Suprapubic skin (tissue), 4 donors: ENCODE measurements around the gene CD48. TPM values are rescaled to one million over a fixed set of nuclear protein-coding genes. Genes with fewer than 3 reads are reported as not detected.

Experiments
- DNase-seq, 2 donors: peaks; one replicate each; pipeline ENCODE4 v3.0.0-alpha.2; 2019; ENCODE audit warnings: low spot score in 2 of 2
- H3K27ac ChIP-seq: fragments of 200-600 bp; sonication (generic); one replicate; pipeline ENCODE4 v1.5.1; 2019
- H3K27me3 ChIP-seq: fragments of 200-600 bp; sonication (generic); one replicate; pipeline ENCODE4 v1.5.1; 2019
- H3K36me3 ChIP-seq: fragments of 200-600 bp; sonication (generic); one replicate; pipeline ENCODE4 v1.5.1; 2019
- H3K4me1 ChIP-seq: fragments of 200-600 bp; sonication (generic); one replicate; pipeline ENCODE4 v1.5.1; 2019
- H3K4me3 ChIP-seq: fragments of 200-600 bp; sonication (generic); one replicate; pipeline ENCODE4 v1.5.1; 2019; ENCODE audit warnings: mild to moderate bottlenecking
- H3K9me3 ChIP-seq: fragments of 200-600 bp; sonication (generic); one replicate; pipeline ENCODE4 v1.5.1; 2019
- EP300 ChIP-seq: sonication (generic); formaldehyde crosslinking; IDR thresholded peaks from one replicate; pipeline ENCODE4 v1.6.1; 2017; ENCODE audit warnings: antibody characterized with exemption
- POLR2A ChIP-seq, 2 donors: fragments of 450-650 bp; IDR thresholded peaks; one replicate each; pipeline ENCODE4 v1.6.1; 2017; ENCODE audit warnings: antibody characterized with exemption in 2 of 2, mild to moderate bottlenecking in 2 of 2, moderate library complexity in 2 of 2
- POLR2AphosphoS5 ChIP-seq, 3 donors: sonication (generic); formaldehyde crosslinking; IDR thresholded peaks; one replicate each; pipeline ENCODE4 v1.6.1; 2017; ENCODE audit warnings: antibody characterized with exemption in 3 of 3
- WGBS: methylation state at CpG from one replicate; pipeline ENCODE4 v1.1.5; 2018; 5-methylcytosine and 5-hydroxymethylcytosine counted together
- total RNA-seq, 4 donors: library from RNA; depleted of rRNA; stranded (reverse); fragments of >200 nt; gene quantifications; one replicate each; pipeline ENCODE4 v1.1.0, GENCODE V29; 2016
- TF ChIP-seq, protein P1 (sequence below), 2 donors: fragments of 200-600 bp in 1 of 2; fragments of 450-650 bp in 1 of 2; sonication (generic) in 1 of 2; IDR thresholded peaks; one replicate each; pipeline ENCODE4 v1.5.1; 2016 to 2019; ENCODE audit warnings: antibody characterized with exemption in 2 of 2, mild to moderate bottlenecking in 1 of 2, moderate library complexity in 1 of 2

The CD48 gene
- total RNA-seq, 4 donors from 2014 or later: 0.60 to 1.6 (median 1.0) TPM; not detected in 1

DNA sequence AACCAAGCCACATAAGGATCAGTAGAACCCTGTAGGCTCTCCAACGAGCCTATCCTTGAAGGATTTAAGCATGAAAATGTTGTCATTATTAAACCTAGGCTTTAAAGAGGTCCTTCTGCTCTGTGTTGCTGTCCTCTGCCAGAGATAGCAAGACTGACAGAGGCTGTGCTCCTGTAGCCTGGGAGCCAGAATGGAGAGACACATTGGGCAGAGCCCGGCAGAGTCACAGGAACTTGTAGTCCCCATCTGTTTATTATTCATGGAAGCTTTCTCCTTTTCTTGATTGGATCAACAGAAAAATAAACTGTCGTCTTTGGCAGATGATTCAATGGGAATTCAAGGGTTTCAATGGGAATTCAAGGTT, 45.6 kb downstream of the CD48 start:
- no peak for DNase-seq
- H3K36me3 ChIP-seq: no peaks in the 10 kb centered on the region
- H3K4me3 ChIP-seq: no peak overlapping the region
- H3K9me3 ChIP-seq: no peaks in the 10 kb centered on the region
- no peaks in the 10 kb centered on the region for H3K27me3 ChIP-seq
- H3K4me1 ChIP-seq: no peaks in the 10 kb centered on the region
- WGBS: 52% methylated on average over 3 of the region's 3 CpGs
- TF ChIP-seq POLR2A (IDR thresholded peaks at IDR 0.05) (no peak), EP300 (no peak), POLR2AphosphoS5 (IDR thresholded peaks at IDR 0.05) (no peak)
- TF ChIP-seq, protein P1, sequence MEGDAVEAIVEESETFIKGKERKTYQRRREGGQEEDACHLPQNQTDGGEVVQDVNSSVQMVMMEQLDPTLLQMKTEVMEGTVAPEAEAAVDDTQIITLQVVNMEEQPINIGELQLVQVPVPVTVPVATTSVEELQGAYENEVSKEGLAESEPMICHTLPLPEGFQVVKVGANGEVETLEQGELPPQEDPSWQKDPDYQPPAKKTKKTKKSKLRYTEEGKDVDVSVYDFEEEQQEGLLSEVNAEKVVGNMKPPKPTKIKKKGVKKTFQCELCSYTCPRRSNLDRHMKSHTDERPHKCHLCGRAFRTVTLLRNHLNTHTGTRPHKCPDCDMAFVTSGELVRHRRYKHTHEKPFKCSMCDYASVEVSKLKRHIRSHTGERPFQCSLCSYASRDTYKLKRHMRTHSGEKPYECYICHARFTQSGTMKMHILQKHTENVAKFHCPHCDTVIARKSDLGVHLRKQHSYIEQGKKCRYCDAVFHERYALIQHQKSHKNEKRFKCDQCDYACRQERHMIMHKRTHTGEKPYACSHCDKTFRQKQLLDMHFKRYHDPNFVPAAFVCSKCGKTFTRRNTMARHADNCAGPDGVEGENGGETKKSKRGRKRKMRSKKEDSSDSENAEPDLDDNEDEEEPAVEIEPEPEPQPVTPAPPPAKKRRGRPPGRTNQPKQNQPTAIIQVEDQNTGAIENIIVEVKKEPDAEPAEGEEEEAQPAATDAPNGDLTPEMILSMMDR (IDR thresholded peaks at IDR 0.05): no peak
- H3K27ac ChIP-seq: peak overlapping the region; percentile 66

DNA sequence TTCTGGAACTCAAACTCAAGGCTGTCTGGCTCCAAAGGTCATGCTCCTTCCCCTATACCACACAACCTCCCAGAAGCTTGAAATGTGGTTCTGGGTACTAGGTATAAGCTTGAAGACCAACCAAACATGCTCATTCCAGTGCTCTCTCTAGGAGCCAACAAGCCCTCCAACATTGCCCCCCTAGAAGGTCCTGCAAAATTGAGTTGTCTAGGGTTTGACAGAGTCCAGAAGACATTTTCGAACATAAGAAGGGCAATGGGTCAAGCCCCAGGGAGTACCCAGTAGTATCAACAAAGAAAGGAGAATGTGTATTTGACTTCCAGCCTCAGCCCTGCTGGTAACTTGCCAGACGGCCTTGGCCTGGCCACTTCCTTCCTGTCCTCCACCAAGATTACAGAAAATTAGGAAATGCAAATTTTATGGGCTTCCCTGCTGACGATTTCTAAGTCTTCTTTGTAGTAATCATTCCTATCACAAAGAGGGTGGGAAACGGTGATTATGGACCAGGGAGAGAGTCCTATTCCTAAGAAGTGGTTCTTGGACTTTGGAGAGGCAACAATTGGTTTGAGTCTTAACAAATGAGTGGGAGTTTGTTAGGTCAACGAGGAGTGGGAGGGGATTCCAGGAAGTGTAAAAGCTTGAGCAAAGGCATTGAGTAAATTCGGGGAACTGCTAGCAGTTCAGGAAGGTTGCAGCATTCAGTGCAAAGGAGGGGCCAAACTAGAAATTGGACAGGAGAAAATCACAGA, 46.1 kb downstream of the CD48 start:
- no peak overlapping the region for H3K4me3 ChIP-seq
- peak overlapping the region; percentile 66 for H3K27ac ChIP-seq

DNA sequence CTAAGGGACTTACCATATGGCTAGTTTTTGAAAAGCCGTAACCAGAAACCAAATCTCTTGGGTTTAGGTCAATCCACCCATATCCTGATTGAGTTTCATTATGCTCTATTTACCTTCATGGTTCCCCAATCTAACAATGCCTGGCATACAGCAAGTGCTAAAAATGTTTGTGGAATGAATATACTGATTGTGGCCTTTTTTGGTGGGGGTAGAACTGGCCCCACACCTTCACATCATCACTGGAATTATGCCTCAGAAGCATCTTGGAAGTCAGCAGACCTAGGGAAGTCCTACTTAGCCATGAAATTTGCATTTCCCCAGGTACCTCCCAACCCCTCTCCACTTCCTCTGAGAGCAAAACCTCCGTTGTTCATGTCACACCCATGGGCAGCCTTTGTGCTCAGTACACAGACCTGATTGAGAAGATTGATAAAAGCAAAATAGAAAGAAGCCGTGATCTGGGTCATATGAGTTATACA, 47.0 kb downstream of the CD48 start:
- no peaks in the 10 kb centered on the region for H3K27me3 ChIP-seq
- DNase-seq: no peak
- no peak for TF ChIP-seq EP300
- TF ChIP-seq, protein P1 (IDR thresholded peaks at IDR 0.05): no peak
- no peak for TF ChIP-seq POLR2A (IDR thresholded peaks at IDR 0.05)
- no peak for TF ChIP-seq POLR2AphosphoS5 (IDR thresholded peaks at IDR 0.05)
- no peaks in the 10 kb centered on the region for H3K4me1 ChIP-seq
- no peaks in the 10 kb centered on the region for H3K36me3 ChIP-seq
- no peaks in the 10 kb centered on the region for H3K9me3 ChIP-seq
- no peak overlapping the region for H3K4me3 ChIP-seq
- 66% methylated on average over 3 of the region's 3 CpGs for WGBS
- no peak overlapping the region for H3K27ac ChIP-seq

More for the DNA sequence above, 46.1 kb downstream of the CD48 start:
- TF ChIP-seq, protein P1 (IDR thresholded peaks at IDR 0.05): no peak
- TF ChIP-seq POLR2AphosphoS5 (IDR thresholded peaks at IDR 0.05): no peak
- no peak for TF ChIP-seq EP300
- no peak for TF ChIP-seq POLR2A (IDR thresholded peaks at IDR 0.05)
- 44% methylated on average over 6 of the region's 6 CpGs for WGBS
- Histone ChIP-seq H3K9me3 (no peaks in the 10 kb centered on the region), H3K27me3 (no peaks in the 10 kb centered on the region), H3K4me1 (no peaks in the 10 kb centered on the region), H3K36me3 (no peaks in the 10 kb centered on the region)
- no peak for DNase-seq

DNA sequence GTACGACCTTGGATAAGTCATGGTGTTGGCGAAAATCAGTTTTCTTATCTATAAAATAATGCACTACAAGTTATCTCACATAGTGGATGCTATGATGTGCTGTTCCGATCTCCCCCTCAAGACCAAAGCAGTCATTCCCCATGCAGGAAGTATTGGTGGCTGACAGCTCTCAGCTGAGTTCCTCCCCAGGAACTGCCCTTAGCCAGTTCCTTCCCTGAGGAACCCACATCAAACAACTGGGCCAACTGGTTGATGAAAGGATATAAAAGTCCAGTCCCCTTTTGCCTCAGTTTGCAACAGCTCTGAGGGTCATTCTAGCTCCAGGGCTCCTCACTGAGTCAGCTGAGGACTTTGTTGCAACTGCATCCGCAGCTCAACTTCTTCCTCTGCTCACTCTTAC, 48.7 kb downstream of the CD48 start:
- WGBS: 80% methylated on average over 4 of the region's 4 CpGs
- no peak for DNase-seq
- H3K36me3 ChIP-seq: no peaks in the 10 kb centered on the region
- H3K4me1 ChIP-seq: no peaks in the 10 kb centered on the region
- no peak for TF ChIP-seq EP300
- no peak for TF ChIP-seq POLR2A (IDR thresholded peaks at IDR 0.05)
- TF ChIP-seq, protein P1 (IDR thresholded peaks at IDR 0.05): no peak
- TF ChIP-seq POLR2AphosphoS5 (IDR thresholded peaks at IDR 0.05): no peak
- no peak overlapping the region for H3K4me3 ChIP-seq
- no peak overlapping the region for H3K27ac ChIP-seq
- H3K27me3 ChIP-seq: no peaks in the 10 kb centered on the region
- no peaks in the 10 kb centered on the region for H3K9me3 ChIP-seq

DNA sequence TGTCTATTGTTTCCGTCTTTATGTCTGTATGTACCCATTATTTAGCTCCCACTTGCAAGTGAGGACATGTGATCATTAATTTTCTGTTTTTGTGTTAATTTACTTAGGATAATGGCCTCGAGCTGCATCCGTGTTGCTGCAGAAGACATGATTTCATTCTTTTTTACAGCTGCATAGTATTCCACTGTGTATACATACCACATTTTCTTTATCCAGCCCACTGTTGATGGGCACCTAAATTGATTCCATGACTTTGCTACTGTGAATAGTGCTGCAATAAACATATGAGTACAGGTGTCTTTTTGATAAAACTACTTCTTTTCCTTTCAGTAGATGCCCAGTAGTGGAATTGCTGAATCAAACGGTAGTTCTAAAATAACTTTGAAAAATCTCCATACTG, 52.1 kb downstream of the CD48 start:
- H3K4me1 ChIP-seq: no peaks in the 10 kb centered on the region
- no peaks in the 10 kb centered on the region for H3K9me3 ChIP-seq
- no peak for DNase-seq
- H3K36me3 ChIP-seq: no peaks in the 10 kb centered on the region
- TF ChIP-seq POLR2A (IDR thresholded peaks at IDR 0.05) (no peak), EP300 (no peak), POLR2AphosphoS5 (IDR thresholded peaks at IDR 0.05) (no peak)
- TF ChIP-seq, protein P1 (IDR thresholded peaks at IDR 0.05): no peak
- no peak overlapping the region for H3K4me3 ChIP-seq
- WGBS: 92% methylated on average over 4 of the region's 4 CpGs
- no peaks in the 10 kb centered on the region for H3K27me3 ChIP-seq
- H3K27ac ChIP-seq: no peak overlapping the region
